NCI-H774 (cell line): ENCODE data around the gene NDUFB6.
"Not testable (repeated sequence)": the region's sequence is repeated elsewhere in the genome, so short reads cannot be mapped to it uniquely, and the experiment has no call there.

Experiments used
- DNase-seq: peaks from one replicate; lab custom pipeline; 2025; lab: John Stamatoyannopoulos, UW

Gene NDUFB6

DNA sequence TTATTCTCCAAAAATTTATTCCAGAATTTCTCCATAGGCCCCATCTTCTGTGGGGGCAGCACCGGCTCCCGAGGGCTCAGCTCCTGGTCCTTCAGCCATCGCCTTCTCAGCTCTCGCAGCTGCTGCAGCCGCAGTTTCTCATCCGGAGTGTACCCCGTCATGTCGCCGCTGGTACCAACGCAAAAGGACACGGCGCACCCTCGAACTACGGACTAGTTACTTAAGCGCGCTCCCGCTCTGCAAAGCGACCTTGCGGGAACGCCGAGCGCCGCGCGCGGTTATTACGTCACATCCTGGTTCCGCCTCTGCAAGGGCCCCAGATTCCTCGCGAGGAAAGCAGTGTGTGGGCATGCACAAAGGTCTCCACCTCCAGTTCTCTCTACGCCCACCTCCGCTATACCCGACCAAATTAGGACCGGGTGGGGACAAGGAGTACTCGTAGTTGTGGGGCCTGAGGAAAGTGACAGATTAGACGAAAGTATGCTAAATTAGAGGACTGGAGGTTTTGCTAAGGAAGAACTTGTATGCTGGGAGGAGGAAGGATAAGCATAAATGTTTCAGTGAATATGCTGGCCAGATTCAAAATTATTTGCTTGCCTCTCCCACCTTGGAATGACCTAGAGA lies at the start of gene NDUFB6:
Gene NDUFB6 (minus strand): TSS at position 260 of the 624 bp plus-strand sequence. CDS start 99 bp downstream, at position 161.
- peak; percentile 87 for DNase-seq

DNA sequence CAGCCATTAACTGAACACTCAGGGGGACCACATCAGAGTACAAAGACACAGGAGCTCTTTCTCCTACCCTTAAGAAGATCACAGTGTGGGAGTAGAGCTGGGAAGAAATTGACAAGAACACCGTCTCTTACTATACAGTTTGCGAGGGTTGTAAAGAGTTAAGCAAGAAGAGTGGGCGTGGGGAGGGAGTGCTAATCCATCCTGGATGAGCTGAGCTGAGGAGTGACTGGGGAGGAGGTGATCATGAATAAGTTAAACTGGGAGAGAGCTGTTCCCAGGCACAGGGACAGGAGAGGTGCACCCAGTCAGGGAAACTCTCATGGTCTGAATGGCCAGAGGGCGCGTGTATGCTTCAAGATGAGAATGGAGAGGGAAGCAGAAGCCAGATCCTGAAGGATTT lies 45.3 kb upstream of the NDUFB6 start:
- DNase-seq: no peak

DNA sequence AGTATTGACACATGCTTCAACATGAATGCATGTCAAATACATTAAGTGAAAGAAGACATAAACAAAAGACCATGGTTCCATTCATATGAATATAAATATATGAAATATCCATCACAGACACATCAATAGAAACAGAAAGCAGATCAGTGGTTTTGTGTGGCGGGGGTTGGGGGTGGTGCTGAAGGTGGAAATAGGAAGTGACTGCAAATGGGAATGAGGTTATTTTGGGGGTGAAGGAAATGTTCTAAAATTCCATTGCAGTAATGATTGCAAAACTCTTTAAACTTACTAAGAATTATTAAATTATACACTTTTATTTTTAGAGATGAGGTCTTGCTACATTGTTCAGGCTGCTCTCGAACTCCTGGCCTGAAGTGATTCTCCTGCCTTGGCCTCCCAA lies 33.9 kb upstream of the NDUFB6 start:
- DNase-seq: no peak

DNA sequence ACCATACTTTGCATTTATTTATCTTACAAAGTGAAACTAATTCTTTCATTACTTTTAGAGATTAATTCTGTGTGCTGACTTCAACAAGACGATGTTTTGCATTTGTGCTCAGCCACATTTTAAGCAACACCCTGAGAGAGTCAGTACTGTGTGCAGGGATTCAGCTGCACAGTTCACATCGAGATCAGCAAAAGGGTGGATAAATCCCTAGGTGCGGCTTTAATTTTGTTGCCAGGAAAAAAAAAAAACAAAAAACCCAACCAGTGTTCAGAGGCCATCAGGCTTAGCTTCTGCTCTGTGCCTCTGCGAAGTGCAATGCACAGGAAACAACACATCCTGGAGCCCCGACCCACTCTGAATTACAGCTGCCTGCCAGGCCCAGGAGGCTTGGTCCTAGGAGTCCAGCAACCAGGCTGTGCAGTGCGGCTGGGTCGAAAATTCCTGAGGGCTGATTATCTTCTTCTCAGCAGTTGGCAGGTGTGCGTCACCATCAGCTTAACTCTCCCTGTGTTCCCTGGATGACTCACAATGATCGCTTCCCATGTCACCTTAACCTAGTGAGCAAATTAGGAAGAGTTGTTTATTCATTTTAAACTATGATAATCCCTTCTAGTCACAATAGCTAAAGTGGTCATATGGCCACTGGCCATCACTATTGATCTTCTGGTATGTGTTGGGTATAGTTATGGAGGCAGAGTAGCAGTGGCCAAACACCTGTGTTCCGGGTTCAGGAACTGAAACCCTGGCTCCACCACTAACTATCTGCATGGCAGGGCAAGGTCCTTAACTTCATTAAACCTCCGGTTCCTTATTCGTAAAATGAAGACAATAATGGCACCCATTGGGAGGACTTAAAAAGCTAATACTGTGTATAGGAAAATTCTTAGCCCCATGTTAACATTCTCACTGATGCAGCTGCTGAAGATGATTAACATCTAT lies 31.2 kb upstream of the NDUFB6 start:
- DNase-seq: no peak

DNA sequence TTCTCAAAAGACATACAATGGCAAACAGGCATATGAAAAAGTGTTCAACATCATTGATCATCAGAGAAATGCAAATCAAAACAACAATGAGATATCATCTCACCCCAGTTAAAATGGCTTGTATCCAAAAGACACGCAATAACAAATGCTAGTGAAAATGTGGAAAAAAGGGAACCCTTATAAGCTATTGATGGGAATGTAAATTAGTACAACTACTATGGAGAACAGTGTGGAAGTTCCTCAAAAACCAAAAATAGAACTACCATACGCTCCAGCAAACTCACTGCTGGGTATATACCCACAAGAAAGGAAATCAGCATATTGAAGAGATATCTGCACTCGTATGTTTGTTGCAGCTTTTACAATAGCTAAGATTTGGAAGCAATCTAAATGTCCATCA lies 26.1 kb upstream of the NDUFB6 start:
- not testable (repeated sequence) for DNase-seq

DNA sequence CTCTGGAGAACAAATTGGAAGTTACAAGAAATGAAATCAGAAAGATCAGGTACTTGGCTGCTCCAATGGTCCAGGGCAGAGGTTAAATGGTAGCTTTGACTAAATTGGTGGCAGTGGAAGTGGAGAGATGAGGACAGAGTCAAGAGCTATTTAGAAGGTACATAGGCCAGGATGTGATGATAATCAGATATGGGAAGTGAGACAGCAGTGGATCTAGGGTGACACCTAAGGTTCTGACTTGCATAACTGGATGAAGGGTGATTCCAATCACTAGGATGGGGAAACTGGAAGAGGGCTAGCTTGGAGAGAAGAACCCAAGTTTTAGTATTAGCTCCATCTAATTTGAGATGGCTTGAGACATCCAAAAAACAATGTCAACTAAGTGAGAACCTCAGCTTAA lies 24.0 kb upstream of the NDUFB6 start:
- no peak for DNase-seq

DNA sequence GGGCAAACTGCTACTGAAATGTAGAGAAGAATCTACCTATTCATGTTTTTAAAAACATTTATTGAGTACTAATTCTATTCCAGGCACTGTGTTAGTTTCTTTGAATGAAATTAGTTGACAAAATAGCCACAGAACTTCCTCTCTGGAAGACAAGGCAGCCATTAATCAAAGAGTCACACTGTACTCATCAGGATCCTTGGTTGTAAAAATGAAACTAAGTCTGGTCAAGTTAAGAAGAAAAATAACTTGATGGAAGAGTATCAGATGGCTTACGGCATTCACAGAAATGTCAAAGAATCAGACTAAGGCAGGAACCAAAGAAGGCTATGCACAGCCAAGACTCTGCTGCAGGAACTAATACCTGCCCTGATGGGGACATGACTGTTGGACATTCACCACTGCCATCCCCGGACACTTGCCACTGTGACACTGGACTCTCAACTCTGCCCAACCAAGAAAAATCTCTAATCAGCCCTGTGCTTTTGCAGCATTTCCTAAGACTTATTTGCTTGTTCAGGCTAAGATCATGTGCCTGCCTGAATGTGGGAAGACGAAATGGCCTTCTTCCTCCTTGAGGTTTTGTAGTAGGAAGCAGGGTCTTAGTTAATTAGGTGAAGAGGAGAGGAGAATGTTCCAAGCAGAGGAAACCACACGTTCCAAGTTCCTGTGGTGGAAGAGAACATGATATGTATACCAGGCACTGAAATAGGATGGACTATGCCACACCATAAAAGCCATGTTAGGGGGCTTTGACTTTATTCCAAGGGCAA lies 23.3 kb upstream of the NDUFB6 start:
- DNase-seq: no peak

DNA sequence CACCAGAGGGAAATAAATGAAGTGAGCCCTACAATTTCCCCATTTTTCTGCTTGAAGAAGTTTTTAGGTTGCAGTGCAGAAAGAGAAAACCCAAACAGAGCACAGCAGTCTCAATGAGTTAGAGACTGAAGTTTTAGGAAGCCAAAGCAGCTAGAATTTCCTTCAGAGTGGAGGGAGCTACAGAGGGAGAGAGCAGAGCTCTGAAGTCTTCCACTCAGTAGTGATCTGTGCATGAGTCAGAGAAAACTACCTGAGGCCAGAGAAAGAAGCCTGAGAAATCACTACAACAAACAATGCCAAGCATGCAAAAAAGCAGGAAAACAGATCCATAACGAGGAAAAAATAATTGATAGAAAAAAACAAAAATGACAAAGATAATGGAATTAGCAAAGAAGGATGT lies 17.9 kb upstream of the NDUFB6 start:
- DNase-seq: no peak

DNA sequence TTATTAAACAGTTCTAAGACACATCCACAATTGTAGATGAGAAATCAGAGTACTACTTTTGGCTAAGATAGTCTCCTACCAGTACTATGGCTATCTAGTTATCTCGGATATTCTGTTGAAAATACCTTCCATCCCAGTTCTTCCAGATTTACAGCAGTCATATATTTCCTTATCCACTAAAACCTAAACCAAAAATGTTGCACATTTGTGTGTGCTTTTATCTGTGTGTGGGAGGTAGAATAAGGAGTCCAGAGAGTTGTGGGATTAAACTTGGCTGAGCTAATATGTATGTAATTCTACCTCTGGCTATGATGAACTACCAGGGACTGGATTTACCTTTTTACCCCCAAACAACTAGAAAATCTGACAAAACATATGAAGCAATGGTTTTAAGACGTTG lies 17.5 kb upstream of the NDUFB6 start:
- no peak for DNase-seq

DNA sequence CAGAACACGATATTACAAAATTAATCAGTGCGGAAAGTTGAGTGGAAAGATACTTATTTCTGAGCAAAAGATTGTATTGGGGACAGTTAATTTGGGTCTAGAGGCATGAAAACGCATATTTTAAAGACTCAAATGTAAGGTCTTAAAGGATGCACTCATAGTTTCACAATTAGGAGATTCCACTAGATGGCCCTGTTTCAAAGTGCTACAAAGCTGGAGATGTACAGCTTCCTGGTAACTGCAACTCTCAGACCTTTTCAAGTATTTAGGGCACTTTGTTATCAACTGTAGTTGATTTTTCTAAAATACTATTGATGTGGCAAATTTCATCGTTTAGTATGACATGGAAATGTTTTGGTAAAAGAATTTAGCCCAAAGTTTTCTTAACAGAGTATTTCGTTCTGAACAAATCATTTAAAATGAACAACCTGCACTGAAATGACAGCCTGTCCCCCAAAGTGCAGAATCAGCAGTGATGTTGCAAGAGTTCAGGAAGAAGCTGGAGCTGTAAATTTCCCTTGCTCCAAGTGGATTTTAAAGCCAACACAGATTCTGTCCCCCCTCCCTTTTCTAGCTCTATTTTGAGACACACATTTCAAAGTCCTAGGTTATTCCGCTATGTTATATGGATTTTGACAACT lies 16.2 kb upstream of the NDUFB6 start:
- no peak for DNase-seq

DNA sequence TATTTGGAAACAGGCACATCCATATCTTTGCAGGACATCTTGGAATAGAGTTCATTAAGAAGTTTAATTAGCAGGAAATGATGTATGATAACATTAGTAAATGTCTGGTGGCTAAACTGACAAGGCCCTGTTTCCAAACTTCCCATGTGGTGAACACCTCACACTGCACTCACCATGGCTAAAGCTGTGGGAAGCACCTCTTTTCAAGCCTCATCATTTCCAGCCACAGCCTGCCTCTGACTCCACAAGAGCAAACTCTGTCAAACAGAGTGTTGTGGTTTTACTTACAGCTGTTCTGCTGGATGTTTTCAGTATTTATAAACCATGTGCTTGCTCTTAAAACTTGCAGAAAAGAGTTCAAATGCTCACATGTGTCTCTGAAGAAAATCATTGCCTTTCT lies 14.9 kb upstream of the NDUFB6 start:
- DNase-seq: no peak

DNA sequence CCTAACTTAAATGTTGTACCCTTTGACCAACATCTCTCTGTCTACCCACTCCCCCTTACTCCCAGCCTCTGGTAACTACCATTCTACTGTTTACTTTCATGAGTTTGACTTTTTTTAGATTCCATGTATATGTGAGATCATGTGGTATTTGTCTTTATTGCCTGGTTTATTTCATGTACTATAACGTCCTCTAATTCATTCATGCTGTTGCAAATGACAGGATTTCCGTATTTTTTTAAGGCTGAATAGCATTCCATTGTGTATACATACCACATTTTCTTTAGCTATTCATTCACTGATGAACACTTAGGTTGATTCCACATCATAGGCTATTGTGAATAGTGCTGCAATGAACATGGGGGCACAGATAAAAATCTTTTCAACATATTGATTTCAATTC lies 11.8 kb upstream of the NDUFB6 start:
- no peak for DNase-seq

DNA sequence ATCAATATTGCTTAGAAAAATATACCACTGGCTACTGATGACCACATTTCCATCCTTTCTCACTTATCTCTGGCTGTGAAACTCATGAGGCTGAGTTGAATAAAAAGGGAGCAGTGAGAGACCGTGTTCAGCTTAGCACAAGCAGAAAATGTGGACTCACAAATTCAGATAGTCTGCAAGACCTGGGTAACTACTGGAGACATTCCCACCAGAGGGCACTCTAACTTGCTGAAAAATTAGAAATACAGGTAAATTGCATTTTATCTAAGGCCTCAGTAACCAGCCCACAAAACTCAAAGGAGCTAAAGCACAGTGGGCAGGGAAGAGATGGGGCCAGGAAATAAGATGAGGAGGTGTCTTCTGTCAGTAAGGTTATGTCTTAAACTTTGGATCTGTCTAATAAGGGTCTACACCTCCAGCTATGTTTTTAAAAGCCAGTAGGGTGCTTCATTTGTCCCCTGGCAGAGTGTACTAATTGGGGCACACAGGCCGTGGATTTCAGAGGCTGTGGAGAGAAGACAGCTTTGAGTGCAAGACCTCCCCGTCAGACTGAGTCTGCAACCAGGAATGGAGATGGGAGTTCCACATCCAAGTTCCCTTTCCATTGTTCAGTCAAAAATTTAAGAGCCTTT lies 8.7 kb upstream of the NDUFB6 start:
- DNase-seq: peak; percentile 46

DNA sequence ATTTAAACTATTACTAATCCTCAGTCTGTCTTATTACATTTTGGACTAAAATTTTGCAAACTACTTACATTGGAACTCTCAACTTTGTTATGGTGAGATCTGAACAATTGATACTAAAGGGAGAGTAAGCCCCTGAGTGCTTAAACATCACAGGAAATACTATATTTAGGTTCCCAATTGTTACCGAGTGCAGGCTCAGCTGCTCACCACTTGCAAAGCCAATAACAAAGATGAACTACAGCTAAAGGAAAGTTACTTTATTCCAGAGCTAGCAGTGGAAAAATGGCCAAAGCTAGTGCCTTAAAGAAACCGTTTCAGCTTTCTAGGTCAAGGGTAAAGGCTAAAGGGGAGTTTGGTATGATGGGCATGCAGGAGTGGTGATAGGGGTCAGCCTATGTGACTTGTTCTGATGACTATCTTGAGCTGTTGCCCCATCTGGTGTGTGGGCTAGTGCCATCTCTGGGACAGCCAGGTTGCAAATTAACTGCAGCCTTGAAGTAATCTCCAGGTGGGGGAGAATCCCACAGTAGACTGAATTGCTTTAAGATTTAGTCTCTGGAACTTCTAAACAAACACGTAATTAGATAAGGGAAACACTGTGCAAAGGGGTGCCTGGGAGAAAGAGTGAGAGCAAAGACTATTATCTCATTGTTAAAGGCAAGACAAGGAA lies 7.8 kb upstream of the NDUFB6 start:
- no peak for DNase-seq

DNA sequence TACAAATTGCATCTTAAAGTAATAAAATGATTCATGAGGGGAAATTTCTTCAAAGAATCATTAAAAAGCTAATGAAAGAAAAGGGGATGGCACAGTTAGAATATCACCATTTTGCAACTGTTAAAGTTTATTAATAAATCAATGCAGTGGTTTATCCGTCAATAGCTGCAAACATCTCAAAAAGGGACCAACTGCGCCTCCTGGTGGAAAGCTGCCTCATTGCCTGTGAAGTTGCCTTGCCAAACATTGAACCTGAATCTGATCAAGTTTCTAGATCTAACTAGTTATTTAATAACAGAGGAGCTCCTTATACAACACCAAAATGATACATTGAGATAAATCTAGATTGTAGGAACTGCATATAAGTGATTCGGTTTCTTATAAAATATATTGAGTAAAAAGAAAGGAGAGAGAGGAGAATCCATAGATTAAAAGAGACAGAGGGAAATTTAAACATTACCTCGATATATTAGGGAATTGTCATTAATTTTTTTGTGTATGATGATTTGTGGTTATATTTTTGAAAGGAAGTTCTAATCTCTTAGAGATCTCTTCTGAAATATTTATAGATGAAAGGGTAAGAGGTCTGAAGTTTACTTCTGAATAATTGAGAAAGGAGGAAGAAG lies 6.9 kb upstream of the NDUFB6 start:
- DNase-seq: peak; percentile 45

DNA sequence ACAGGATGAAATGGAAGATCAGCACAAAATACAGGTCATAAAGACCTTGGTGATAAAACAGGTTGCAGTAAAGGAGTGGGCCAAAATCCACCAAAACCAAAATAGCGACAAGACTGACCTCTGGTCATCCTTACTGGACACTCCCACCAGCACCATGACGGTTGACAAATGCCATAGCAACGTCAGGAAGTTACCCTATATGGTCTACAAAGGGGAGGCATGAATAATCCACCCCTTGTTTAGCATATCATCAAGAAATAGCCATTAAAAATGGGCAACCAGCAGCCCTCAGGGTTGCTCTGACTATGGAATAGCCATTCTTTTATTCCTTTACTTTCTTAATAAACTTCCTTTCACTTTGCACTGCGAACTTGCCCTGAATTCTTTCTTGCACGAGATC lies 6.0 kb upstream of the NDUFB6 start:
- DNase-seq: no peak

DNA sequence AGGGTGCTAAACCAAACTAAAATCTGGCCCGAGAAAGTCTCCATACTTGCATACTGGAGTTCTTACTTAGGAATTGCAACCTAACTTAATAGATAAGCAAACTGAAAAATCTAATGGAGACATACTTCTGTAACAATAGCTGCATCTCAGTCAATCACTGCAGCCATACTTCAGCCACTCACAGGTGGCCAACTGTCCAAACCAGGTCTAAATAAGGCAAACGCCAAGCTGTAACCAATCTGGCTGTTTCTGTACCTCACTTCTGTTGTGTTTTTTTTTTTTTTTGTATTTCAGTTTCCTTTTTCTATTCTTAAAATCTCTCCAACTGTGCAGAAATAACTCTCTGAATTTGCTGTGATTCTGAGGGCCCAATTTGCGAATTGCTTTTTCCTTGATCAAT lies 4.4 kb upstream of the NDUFB6 start:
- DNase-seq: no peak

DNA sequence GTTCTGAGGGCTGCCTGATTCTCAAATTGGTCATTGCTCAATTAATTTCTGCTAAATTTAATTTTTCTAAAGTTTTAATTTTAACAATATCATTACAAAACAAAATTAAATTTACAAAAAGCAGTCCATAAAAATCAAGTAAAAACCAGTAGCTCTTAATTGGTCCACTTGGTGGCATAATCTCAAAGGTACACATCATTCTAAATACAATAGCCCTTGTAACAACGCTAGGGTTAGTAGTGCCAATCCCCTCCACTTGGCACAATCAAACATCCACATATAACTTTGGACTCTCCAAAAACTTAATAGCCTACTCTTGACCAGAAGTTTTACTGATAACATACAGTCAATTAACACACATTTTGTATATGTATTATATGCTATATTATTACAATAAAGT lies 1.9 kb upstream of the NDUFB6 start:
- DNase-seq: no peak

DNA sequence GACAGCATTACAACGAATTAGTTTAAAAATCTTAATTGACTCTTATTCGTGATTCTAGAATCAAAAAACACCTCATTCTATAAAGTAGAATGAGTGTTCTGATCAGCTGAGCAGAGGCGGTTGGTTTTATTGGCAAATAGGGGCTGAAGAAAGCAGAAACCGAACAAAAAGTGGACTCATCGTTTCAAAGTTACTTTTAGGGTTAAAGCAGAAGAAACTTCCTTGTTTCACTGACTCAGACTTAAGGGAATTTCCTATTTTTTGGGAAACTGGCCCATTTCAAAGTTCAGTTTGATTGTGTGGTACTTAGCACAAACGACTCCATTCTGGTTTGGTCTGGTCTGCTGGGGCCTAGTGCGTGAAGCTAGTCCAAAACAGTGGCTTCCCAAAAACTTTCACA lies 862 bp upstream of the NDUFB6 start:
- DNase-seq: no peak

DNA sequence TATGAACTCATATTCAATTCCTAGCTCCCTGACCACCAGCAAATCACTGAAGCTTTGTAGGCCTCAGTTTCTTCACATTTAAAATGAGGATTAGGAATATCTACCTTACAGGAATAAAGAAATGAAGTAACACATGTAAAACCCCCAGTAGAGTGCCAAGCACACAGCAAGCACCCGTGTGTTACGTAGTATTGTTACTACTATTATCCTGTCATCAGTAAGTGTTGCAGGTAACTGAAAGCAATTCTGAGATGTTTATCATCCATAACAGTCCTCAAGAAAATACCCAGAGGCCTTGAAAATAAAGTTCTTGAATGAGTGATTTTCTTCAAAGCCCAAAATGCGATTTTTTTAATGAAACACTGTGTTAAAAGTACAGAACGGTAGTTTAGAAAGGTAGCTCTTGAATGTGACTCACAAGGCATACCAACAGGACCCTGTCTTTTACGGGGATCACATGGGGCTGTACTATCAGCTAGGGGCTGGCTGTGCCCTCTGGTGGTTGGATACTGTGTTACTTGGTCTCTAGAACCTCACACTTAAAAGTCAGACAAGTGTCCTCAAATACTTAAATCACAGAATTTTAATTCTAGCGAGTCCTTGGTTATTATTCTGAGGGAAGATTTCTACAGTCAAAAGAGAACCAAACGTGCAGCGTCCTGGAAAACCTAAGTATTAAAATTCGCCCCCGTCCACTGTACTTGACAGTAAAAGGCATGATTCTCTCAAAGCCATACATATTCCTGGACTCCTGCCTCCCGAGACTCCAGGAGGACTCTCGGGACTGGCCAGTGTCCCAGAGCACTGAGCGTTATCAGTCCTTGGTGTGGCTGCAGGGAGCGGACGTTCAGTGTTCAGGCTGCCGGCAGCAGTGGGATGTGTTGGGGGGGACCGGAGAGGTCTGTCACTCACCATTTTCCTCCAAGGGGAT lies 725 bp downstream of the NDUFB6 start:
- DNase-seq: peak; percentile 27
